Measurements from ENCODE around the gene GRIN3B.

DNA sequence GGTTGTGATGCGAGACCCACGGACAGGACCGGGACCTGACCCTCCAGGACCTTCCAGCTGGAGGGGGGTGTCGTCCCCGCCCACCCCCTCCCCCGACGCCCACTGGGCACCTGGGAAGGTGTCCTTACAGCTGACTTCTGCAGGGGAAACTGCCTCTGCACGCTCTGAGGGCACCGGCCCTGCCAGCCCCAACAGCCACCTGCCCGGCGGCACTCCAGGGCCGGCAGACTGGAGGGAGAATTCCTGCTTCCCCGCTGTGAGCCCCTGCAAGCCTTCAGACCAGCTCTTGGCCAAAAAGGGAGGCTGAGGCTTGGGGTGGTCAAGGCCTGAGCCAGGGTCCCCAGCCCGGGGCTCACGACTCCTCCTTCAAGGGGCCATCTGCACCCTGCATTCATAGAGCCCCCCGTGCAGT is 27.4 kb downstream of the GRIN3B start:
- TF ChIP-seq, protein P1, sequence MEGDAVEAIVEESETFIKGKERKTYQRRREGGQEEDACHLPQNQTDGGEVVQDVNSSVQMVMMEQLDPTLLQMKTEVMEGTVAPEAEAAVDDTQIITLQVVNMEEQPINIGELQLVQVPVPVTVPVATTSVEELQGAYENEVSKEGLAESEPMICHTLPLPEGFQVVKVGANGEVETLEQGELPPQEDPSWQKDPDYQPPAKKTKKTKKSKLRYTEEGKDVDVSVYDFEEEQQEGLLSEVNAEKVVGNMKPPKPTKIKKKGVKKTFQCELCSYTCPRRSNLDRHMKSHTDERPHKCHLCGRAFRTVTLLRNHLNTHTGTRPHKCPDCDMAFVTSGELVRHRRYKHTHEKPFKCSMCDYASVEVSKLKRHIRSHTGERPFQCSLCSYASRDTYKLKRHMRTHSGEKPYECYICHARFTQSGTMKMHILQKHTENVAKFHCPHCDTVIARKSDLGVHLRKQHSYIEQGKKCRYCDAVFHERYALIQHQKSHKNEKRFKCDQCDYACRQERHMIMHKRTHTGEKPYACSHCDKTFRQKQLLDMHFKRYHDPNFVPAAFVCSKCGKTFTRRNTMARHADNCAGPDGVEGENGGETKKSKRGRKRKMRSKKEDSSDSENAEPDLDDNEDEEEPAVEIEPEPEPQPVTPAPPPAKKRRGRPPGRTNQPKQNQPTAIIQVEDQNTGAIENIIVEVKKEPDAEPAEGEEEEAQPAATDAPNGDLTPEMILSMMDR (IDR thresholded peaks at IDR 0.05), result no peak
- TF ChIP-seq EP300 (IDR thresholded peaks at IDR 0.05) (no peak), RAD21 (conservative IDR thresholded peaks at IDR 0.05 in 1 of 2, IDR thresholded peaks at IDR 0.05 in 1 of 2) (no peak), CEBPB (IDR thresholded peaks at IDR 0.05) (no peak), USF2 (IDR thresholded peaks at IDR 0.05) (no peak), NPAS2 (CRISPR knock-in tag; IDR thresholded peaks at IDR 0.05; ENCODE audit: borderline replicate concordance) (no peak), JUN (IDR thresholded peaks at IDR 0.05) (no peak), JUNB (IDR thresholded peaks at IDR 0.05) (no peak), ELK1 (IDR thresholded peaks at IDR 0.05; ENCODE audit: low read depth, low read length) (no peak), GATA3 (IDR thresholded peaks at IDR 0.05; ENCODE audit: borderline replicate concordance) (no peak), BHLHE40 (IDR thresholded peaks at IDR 0.05; ENCODE audit: low read depth, low read length) (no peak), POLR2AphosphoS2 (conservative IDR thresholded peaks at IDR 0.05; ENCODE audit: low read length) (no peak)
- TF ChIP-seq, protein P2, sequence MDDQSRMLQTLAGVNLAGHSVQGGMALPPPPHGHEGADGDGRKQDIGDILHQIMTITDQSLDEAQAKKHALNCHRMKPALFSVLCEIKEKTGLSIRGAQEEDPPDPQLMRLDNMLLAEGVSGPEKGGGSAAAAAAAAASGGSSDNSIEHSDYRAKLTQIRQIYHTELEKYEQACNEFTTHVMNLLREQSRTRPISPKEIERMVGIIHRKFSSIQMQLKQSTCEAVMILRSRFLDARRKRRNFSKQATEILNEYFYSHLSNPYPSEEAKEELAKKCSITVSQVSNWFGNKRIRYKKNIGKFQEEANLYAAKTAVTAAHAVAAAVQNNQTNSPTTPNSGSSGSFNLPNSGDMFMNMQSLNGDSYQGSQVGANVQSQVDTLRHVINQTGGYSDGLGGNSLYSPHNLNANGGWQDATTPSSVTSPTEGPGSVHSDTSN (IDR thresholded peaks at IDR 0.05), result no peak
- TF ChIP-seq, protein P3, sequence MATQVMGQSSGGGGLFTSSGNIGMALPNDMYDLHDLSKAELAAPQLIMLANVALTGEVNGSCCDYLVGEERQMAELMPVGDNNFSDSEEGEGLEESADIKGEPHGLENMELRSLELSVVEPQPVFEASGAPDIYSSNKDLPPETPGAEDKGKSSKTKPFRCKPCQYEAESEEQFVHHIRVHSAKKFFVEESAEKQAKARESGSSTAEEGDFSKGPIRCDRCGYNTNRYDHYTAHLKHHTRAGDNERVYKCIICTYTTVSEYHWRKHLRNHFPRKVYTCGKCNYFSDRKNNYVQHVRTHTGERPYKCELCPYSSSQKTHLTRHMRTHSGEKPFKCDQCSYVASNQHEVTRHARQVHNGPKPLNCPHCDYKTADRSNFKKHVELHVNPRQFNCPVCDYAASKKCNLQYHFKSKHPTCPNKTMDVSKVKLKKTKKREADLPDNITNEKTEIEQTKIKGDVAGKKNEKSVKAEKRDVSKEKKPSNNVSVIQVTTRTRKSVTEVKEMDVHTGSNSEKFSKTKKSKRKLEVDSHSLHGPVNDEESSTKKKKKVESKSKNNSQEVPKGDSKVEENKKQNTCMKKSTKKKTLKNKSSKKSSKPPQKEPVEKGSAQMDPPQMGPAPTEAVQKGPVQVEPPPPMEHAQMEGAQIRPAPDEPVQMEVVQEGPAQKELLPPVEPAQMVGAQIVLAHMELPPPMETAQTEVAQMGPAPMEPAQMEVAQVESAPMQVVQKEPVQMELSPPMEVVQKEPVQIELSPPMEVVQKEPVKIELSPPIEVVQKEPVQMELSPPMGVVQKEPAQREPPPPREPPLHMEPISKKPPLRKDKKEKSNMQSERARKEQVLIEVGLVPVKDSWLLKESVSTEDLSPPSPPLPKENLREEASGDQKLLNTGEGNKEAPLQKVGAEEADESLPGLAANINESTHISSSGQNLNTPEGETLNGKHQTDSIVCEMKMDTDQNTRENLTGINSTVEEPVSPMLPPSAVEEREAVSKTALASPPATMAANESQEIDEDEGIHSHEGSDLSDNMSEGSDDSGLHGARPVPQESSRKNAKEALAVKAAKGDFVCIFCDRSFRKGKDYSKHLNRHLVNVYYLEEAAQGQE (IDR thresholded peaks at IDR 0.05), result no peak

Measured in A549 (cell line).